Stomach (tissue), 4 donors: ENCODE data around the gene MRPL41.

Experiments used
- EP300 ChIP-seq: sonication (generic); formaldehyde crosslinking; IDR thresholded peaks from one replicate; pipeline ENCODE4 v1.6.1; 2017; ENCODE audit warnings: antibody characterized with exemption
- POLR2A ChIP-seq, 4 donors: fragments of 450-650 bp; IDR thresholded peaks; one replicate each; pipeline ENCODE4 v1.6.1; 2016; ENCODE audit warnings: antibody characterized with exemption in 4 of 4, control low read depth in 2 of 4, mild to moderate bottlenecking in 1 of 4, moderate library complexity in 1 of 4
- POLR2AphosphoS5 ChIP-seq, 3 donors: sonication (generic); formaldehyde crosslinking; IDR thresholded peaks; one replicate each; pipeline ENCODE4 v1.6.1; 2016; ENCODE audit warnings: antibody characterized with exemption in 3 of 3
- TF ChIP-seq, protein P1 (sequence below), 7 experiments: fragments of 450-650 bp in 4 of 7; fragments of 200-600 bp in 3 of 7; sonication (generic) in 3 of 7; IDR thresholded peaks; one replicate each; pipeline ENCODE4 v1.5.1; 2016 to 2019; ENCODE audit warnings: antibody characterized with exemption in 7 of 7, control low read depth in 2 of 7, mild to moderate bottlenecking in 1 of 7

DNA sequence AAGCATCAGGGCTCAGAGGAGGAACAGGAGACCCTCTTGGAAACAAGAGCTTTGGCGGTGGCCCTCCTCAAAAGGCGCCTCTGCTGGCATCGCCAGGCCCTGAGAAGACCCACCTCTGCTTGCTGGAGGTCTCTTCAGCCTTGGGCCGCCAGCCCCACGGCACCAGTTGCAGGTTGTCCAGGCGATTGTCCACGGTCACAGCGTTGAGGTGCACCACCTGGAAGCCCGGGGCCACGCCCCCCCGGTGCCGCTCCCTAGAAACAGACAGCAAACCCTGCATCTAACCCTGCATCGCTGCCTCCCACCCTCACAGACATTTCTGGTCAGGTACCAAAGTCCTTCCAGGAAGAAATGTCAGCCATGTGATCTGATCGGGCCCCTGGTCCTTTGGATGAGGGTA lies 35.2 kb downstream of the MRPL41 start:
- TF ChIP-seq POLR2A (IDR thresholded peaks at IDR 0.05) (no peak), POLR2AphosphoS5 (IDR thresholded peaks at IDR 0.05) (no peak), EP300 (no peak)
- TF ChIP-seq, protein P1, sequence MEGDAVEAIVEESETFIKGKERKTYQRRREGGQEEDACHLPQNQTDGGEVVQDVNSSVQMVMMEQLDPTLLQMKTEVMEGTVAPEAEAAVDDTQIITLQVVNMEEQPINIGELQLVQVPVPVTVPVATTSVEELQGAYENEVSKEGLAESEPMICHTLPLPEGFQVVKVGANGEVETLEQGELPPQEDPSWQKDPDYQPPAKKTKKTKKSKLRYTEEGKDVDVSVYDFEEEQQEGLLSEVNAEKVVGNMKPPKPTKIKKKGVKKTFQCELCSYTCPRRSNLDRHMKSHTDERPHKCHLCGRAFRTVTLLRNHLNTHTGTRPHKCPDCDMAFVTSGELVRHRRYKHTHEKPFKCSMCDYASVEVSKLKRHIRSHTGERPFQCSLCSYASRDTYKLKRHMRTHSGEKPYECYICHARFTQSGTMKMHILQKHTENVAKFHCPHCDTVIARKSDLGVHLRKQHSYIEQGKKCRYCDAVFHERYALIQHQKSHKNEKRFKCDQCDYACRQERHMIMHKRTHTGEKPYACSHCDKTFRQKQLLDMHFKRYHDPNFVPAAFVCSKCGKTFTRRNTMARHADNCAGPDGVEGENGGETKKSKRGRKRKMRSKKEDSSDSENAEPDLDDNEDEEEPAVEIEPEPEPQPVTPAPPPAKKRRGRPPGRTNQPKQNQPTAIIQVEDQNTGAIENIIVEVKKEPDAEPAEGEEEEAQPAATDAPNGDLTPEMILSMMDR (IDR thresholded peaks at IDR 0.05), result no peak
